ENCODE data around the gene ZNF652.
"Not testable (repeated sequence)": the region's sequence is repeated elsewhere in the genome, so short reads cannot be mapped to it uniquely, and the experiment has no call there.

The ZNF652 gene

GRCh38 chr17:49373115-49373514 is 11.1 kb upstream of the ZNF652 start:
- Mint-ChIP-seq H3K4me3 (no peak overlapping the region), H3K9me3 (no peaks in the 10 kb centered on the region), H3K4me1 (peaks cover under 1% of the 10 kb centered on the region), H3K27ac (no peak overlapping the region), H3K36me3 (peaks cover 11% of the 10 kb centered on the region)
- ATAC-seq, result no peak
- no peak for DNase-seq (ENCODE audit: low spot score in 2 of 2)

GRCh38 chr17:49372425-49372824 is 10.4 kb upstream of the ZNF652 start:
- ATAC-seq (no peak), DNase-seq (ENCODE audit: low spot score in 2 of 2) (no peak)
- H3K4me1 Mint-ChIP-seq, result peaks cover 8% of the 10 kb centered on the region
- no peak overlapping the region for H3K27ac Mint-ChIP-seq
- peaks cover 11% of the 10 kb centered on the region for H3K36me3 Mint-ChIP-seq
- no peak overlapping the region for H3K4me3 Mint-ChIP-seq
- no peaks in the 10 kb centered on the region for H3K9me3 Mint-ChIP-seq

GRCh38 chr17:49370971-49371834 is 9.2 kb upstream of the ZNF652 start:
- no peaks in the 10 kb centered on the region for H3K9me3 Mint-ChIP-seq
- DNase-seq (ENCODE audit: low spot score in 2 of 2) (no peak), ATAC-seq (no peak)
- peaks cover 10% of the 10 kb centered on the region for H3K4me1 Mint-ChIP-seq
- no peak overlapping the region for H3K27ac Mint-ChIP-seq
- H3K4me3 Mint-ChIP-seq, result no peak overlapping the region
- H3K36me3 Mint-ChIP-seq, result peaks cover 19% of the 10 kb centered on the region

- Mint-ChIP-seq H3K9me3 (no peaks in the 10 kb centered on the region), H3K36me3 (peaks cover 32% of the 10 kb centered on the region), H3K4me1 (peaks cover 23% of the 10 kb centered on the region), H3K27ac (no peak overlapping the region), H3K4me3 (no peak overlapping the region)
- DNase-seq (ENCODE audit: low spot score in 2 of 2) (no peak), ATAC-seq (no peak)
Measured at GRCh38 chr17:49369760-49370159, 7.7 kb upstream of the ZNF652 start.

GRCh38 chr17:49369089-49369488 is 7.0 kb upstream of the ZNF652 start:
- Mint-ChIP-seq H3K9me3 (no peaks in the 10 kb centered on the region), H3K4me3 (no peak overlapping the region), H3K4me1 (peaks cover 23% of the 10 kb centered on the region), H3K36me3 (peaks cover 32% of the 10 kb centered on the region), H3K27ac (no peak overlapping the region)
- ATAC-seq, result no peak
- no peak for DNase-seq (ENCODE audit: low spot score in 2 of 2)

GRCh38 chr17:49365667-49366066 is 3.6 kb upstream of the ZNF652 start:
- H3K9me3 Mint-ChIP-seq, result no peaks in the 10 kb centered on the region
- peaks cover 35% of the 10 kb centered on the region for H3K4me1 Mint-ChIP-seq
- peak overlapping the region; percentile 32 for H3K27ac Mint-ChIP-seq
- DNase-seq (ENCODE audit: low spot score in 2 of 2) (peak in 1 of 2 donors; percentile 63), ATAC-seq (no peak)
- H3K36me3 Mint-ChIP-seq, result peaks cover 50% of the 10 kb centered on the region
- H3K4me3 Mint-ChIP-seq, result peak overlapping the region; percentile 10

- Mint-ChIP-seq H3K36me3 (peaks cover 51% of the 10 kb centered on the region), H3K4me3 (peak overlapping the region; percentile 10), H3K4me1 (peaks cover 40% of the 10 kb centered on the region)
- not testable (repeated sequence) for H3K9me3 Mint-ChIP-seq; ATAC-seq; H3K27ac Mint-ChIP-seq; DNase-seq (ENCODE audit: low spot score in 2 of 2)
Measured at GRCh38 chr17:49365126-49365525, 3.1 kb upstream of the ZNF652 start.

- Mint-ChIP-seq H3K27ac (no peak overlapping the region), H3K36me3 (peaks cover 44% of the 10 kb centered on the region), H3K4me3 (no peak overlapping the region), H3K4me1 (peaks cover 50% of the 10 kb centered on the region), H3K9me3 (no peaks in the 10 kb centered on the region)
- DNase-seq (ENCODE audit: low spot score in 2 of 2) (no peak), ATAC-seq (no peak)
Measured at GRCh38 chr17:49364119-49364518, 2.1 kb upstream of the ZNF652 start.

- Mint-ChIP-seq H3K9me3 (no peaks in the 10 kb centered on the region), H3K4me3 (peak overlapping the region; percentile 86), H3K36me3 (peaks cover 40% of the 10 kb centered on the region), H3K4me1 (peaks cover 59% of the 10 kb centered on the region), H3K27ac (no peak overlapping the region)
- no peak for DNase-seq (ENCODE audit: low spot score in 2 of 2)
- ATAC-seq, result no peak
Measured at GRCh38 chr17:49363251-49363650, 1.2 kb upstream of the ZNF652 start.

GRCh38 chr17:49362723-49363117 is 670 bp upstream of the ZNF652 start:
- peak overlapping the region; percentile 86 for H3K4me3 Mint-ChIP-seq
- no peak for DNase-seq (ENCODE audit: low spot score in 2 of 2)
- H3K27ac Mint-ChIP-seq, result peak overlapping the region; percentile 89
- no peak for ATAC-seq
- H3K4me1 Mint-ChIP-seq, result peaks cover 60% of the 10 kb centered on the region
- no peaks in the 10 kb centered on the region for H3K9me3 Mint-ChIP-seq
- peaks cover 40% of the 10 kb centered on the region for H3K36me3 Mint-ChIP-seq

GRCh38 chr17:49361129-49361901 is 735 bp downstream of the ZNF652 start:
- Mint-ChIP-seq H3K4me1 (peaks cover 58% of the 10 kb centered on the region), H3K36me3 (peaks cover 33% of the 10 kb centered on the region), H3K27ac (peak overlapping the region; percentile 89), H3K9me3 (no peaks in the 10 kb centered on the region), H3K4me3 (peak overlapping the region; percentile 86)
- peak; percentile 66 for ATAC-seq
- DNase-seq (ENCODE audit: low spot score in 2 of 2), result peak; percentile 56 to 87

GRCh38 chr17:49360796-49361128 is 1.3 kb downstream of the ZNF652 start:
- ATAC-seq (no peak), DNase-seq (ENCODE audit: low spot score in 2 of 2) (no peak)
- Mint-ChIP-seq H3K36me3 (peaks cover 28% of the 10 kb centered on the region), H3K4me1 (peaks cover 53% of the 10 kb centered on the region), H3K4me3 (peak overlapping the region; percentile 86), H3K9me3 (no peaks in the 10 kb centered on the region), H3K27ac (peak overlapping the region; percentile 89)

- peaks cover 23% of the 10 kb centered on the region for H3K36me3 Mint-ChIP-seq
- peak overlapping the region; percentile 89 for H3K27ac Mint-ChIP-seq
- DNase-seq (ENCODE audit: low spot score in 2 of 2), result no peak
- peaks cover 48% of the 10 kb centered on the region for H3K4me1 Mint-ChIP-seq
- peak overlapping the region; percentile 86 for H3K4me3 Mint-ChIP-seq
- ATAC-seq, result no peak
- no peaks in the 10 kb centered on the region for H3K9me3 Mint-ChIP-seq
Measured at GRCh38 chr17:49359990-49360795, 1.9 kb downstream of the ZNF652 start.

- Mint-ChIP-seq H3K4me1 (peaks cover 44% of the 10 kb centered on the region), H3K9me3 (no peaks in the 10 kb centered on the region), H3K36me3 (peaks cover 19% of the 10 kb centered on the region), H3K27ac (peak overlapping the region; percentile 79), H3K4me3 (peak overlapping the region; percentile 86)
- ATAC-seq, result peak; percentile 50
- no peak for DNase-seq (ENCODE audit: low spot score in 2 of 2)
Measured at GRCh38 chr17:49358641-49359247, 3.3 kb downstream of the ZNF652 start.

GRCh38 chr17:49357516-49357915 is 4.5 kb downstream of the ZNF652 start:
- H3K36me3 Mint-ChIP-seq, result peaks cover 20% of the 10 kb centered on the region
- no peaks in the 10 kb centered on the region for H3K9me3 Mint-ChIP-seq
- peak overlapping the region; percentile 86 for H3K4me3 Mint-ChIP-seq
- H3K27ac Mint-ChIP-seq, result no peak overlapping the region
- no peak for ATAC-seq
- H3K4me1 Mint-ChIP-seq, result peaks cover 46% of the 10 kb centered on the region
- DNase-seq (ENCODE audit: low spot score in 2 of 2), result no peak

Data from stimulated activated effector memory CD8-positive, alpha-beta T cell treated with anti-CD3 and anti-CD28 coated beads, Interleukin-12 subunit alpha, Interleukin-12 subunit beta, amount 100 ng/mL, for 72 hours (primary cell).